Hematopoietic multipotent progenitor cell treated with erythropoietin and hydrocortisone succinate and interleukin-3 and kit ligand, for 6 days (in vitro differentiated cells): ENCODE measurements around the gene KRTAP20-3.

ENCODE experiments used
- DNase-seq: peaks from one replicate; pipeline ENCODE4 v3.0.0-alpha.2; 2015

The KRTAP20-3 gene

GRCh38 chr21:30689822-30690221 is 47.2 kb downstream of the KRTAP20-3 start:
- no peak for DNase-seq
